Mesenchymal stem cell (in vitro differentiated cells and primary cell): ENCODE measurements around the gene SLC1A7.

ENCODE experiments used
- DNase-seq: peaks from one replicate; pipeline ENCODE4 v3.0.0-alpha.2; 2013
- H2AFZ ChIP-seq: one replicate; pipeline ENCODE4 v1.6.1; 2013; ENCODE audit warnings: low read depth, mild to moderate bottlenecking, control low read depth, inconsistent platforms, low read length, moderate library complexity
- H2AK5ac ChIP-seq: 2 replicates; pipeline ENCODE4 v1.6.1; 2013; ENCODE audit warnings: low read length, moderate library complexity, mild to moderate bottlenecking, inconsistent platforms; ENCODE audit not compliant: severe bottlenecking
- H2BK120ac ChIP-seq: one replicate; pipeline ENCODE4 v1.6.1; 2013; ENCODE audit warnings: low read depth, mild to moderate bottlenecking, inconsistent platforms, low read length, moderate library complexity
- H2BK12ac ChIP-seq, 2 experiments: one replicate each; pipeline ENCODE4 v1.6.1; 2013; ENCODE audit warnings: inconsistent platforms in 2 of 2, low read length in 2 of 2, mild to moderate bottlenecking in 2 of 2, moderate library complexity in 2 of 2, control low read depth in 1 of 2
- H2BK15ac ChIP-seq: one replicate; pipeline ENCODE4 v1.6.1; 2013; ENCODE audit warnings: mild to moderate bottlenecking, low read depth, inconsistent platforms; ENCODE audit not compliant: poor library complexity, severe bottlenecking
- H2BK5ac ChIP-seq: 2 replicates; pipeline ENCODE4 v1.6.1; 2013; ENCODE audit warnings: low read depth, mild to moderate bottlenecking, low read length, control low read depth, inconsistent platforms; ENCODE audit not compliant: poor library complexity, severe bottlenecking
- H3K14ac ChIP-seq, 2 experiments: one replicate each; pipeline ENCODE4 v1.6.1; 2013; ENCODE audit warnings: inconsistent platforms in 2 of 2, low read length in 2 of 2, control low read depth in 1 of 2, mild to moderate bottlenecking in 1 of 2, moderate library complexity in 1 of 2
- H3K18ac ChIP-seq, 2 experiments: one replicate each; pipeline ENCODE4 v1.6.1; 2013; ENCODE audit warnings: inconsistent platforms in 2 of 2, low read length in 2 of 2, control low read depth in 1 of 2, low read depth in 1 of 2, mild to moderate bottlenecking in 1 of 2
- H3K23ac ChIP-seq, 2 experiments: one replicate each; pipeline ENCODE4 v1.6.1; 2013; ENCODE audit warnings: inconsistent platforms in 2 of 2, low read length in 2 of 2, mild to moderate bottlenecking in 2 of 2, moderate library complexity in 2 of 2, control low read depth in 1 of 2
- H3K27ac ChIP-seq: 2 replicates; pipeline ENCODE4 v1.5.1; 2013; ENCODE audit warnings: mild to moderate bottlenecking, moderate library complexity, low read length, control low read depth, inconsistent platforms; ENCODE audit not compliant: poor library complexity, severe bottlenecking
- H3K27me3 ChIP-seq, 2 experiments: 2 replicates each; pipeline versions ENCODE4 v1.6.1 to v1.7.0; 2013; ENCODE audit warnings: low read length in 2 of 2, mild to moderate bottlenecking in 2 of 2, moderate library complexity in 2 of 2, control low read depth in 1 of 2, inconsistent platforms in 1 of 2; ENCODE audit not compliant: control insufficient read depth in 1 of 2, insufficient read depth in 1 of 2
- H3K36me3 ChIP-seq, 2 experiments: 2 replicates each; pipeline versions ENCODE4 v1.6.1 to v1.7.0; 2013; ENCODE audit warnings: low read length in 2 of 2, control low read depth in 1 of 2, inconsistent platforms in 1 of 2, low read depth in 1 of 2, mild to moderate bottlenecking in 1 of 2; ENCODE audit not compliant: insufficient read depth in 2 of 2, control insufficient read depth in 1 of 2
- H3K4ac ChIP-seq, 2 experiments: one replicate each; pipeline ENCODE4 v1.6.1; 2013; ENCODE audit warnings: inconsistent platforms in 2 of 2, low read length in 2 of 2, mild to moderate bottlenecking in 2 of 2, moderate library complexity in 2 of 2, control low read depth in 1 of 2, low read depth in 1 of 2
- H3K4me1 ChIP-seq: 2 replicates; pipeline ENCODE4 v1.6.1; 2013; ENCODE audit warnings: low read depth, low read length, control low read depth; ENCODE audit not compliant: control insufficient read depth, insufficient read depth
- H3K4me2 ChIP-seq: 2 replicates; pipeline ENCODE4 v1.6.1; 2013; ENCODE audit warnings: low read length, mild to moderate bottlenecking, inconsistent platforms; ENCODE audit not compliant: poor library complexity, severe bottlenecking
- H3K4me3 ChIP-seq, 2 experiments: 2 replicates each; pipeline versions ENCODE4 v1.5.1 to v1.7.0; 2013; ENCODE audit warnings: low read length in 2 of 2, mild to moderate bottlenecking in 2 of 2, control low read depth in 1 of 2, low read depth in 1 of 2; ENCODE audit not compliant: insufficient read depth in 1 of 2
- H3K79me1 ChIP-seq: replicated peaks from 2 replicates; pipeline ENCODE4 v1.6.1; 2013; ENCODE audit warnings: mild to moderate bottlenecking, control low read depth, low read length, inconsistent platforms; ENCODE audit not compliant: poor library complexity, severe bottlenecking
- H3K9ac ChIP-seq: 2 replicates; pipeline ENCODE4 v1.7.0; 2013; ENCODE audit warnings: mild to moderate bottlenecking, low read length, moderate library complexity
- H3K9me3 ChIP-seq: 2 replicates; pipeline ENCODE4 v1.7.0; 2013; ENCODE audit warnings: mild to moderate bottlenecking, low read length; ENCODE audit not compliant: control insufficient read depth
- H4K8ac ChIP-seq: one replicate; pipeline ENCODE4 v1.6.1; 2013; ENCODE audit warnings: inconsistent platforms, mild to moderate bottlenecking, low read length, moderate library complexity
- H4K91ac ChIP-seq: one replicate; pipeline ENCODE4 v1.6.1; 2013; ENCODE audit warnings: mild to moderate bottlenecking, low read length, inconsistent platforms
- WGBS: methylation state at CpG from one replicate; pipeline ENCODE4 v1.1.7; 2013; ENCODE audit warnings: mixed read lengths; 5-methylcytosine and 5-hydroxymethylcytosine counted together

The SLC1A7 gene

GRCh38 chr1:53111693-53112092 lies 30.7 kb downstream of the SLC1A7 start:
- Histone ChIP-seq H3K9ac (no peak overlapping the region), H2AFZ (no peak overlapping the region), H2BK12ac (peak overlapping the region; percentile 35 to 85), H3K14ac (no peak overlapping the region), H4K8ac (peak overlapping the region; percentile 73), H2BK5ac (no peak overlapping the region), H3K27me3 (no peaks in the 10 kb centered on the region), H3K79me1 (no peaks in the 10 kb centered on the region), H4K91ac (no peak overlapping the region), H3K9me3 (peaks cover 9% of the 10 kb centered on the region), H3K4ac (peak overlapping the region; percentile 29 to 94), H3K4me2 (no peak overlapping the region), H3K4me1 (peaks cover 14% of the 10 kb centered on the region), H2BK15ac (no peak overlapping the region), H3K36me3 (no peaks in the 10 kb centered on the region), H3K4me3 (no peak overlapping the region), H3K27ac (no peak overlapping the region), H2BK120ac (peak overlapping the region; percentile 90), H3K23ac (no peak overlapping the region), H2AK5ac (no peak overlapping the region), H3K18ac (peak overlapping the region in 1 of 2 experiments; percentile 77)
- 80% methylated on average over 5 of the region's 5 CpGs for WGBS
- no peak for DNase-seq

GRCh38 chr1:53111073-53111556 lies 31.3 kb downstream of the SLC1A7 start:
- Histone ChIP-seq H2BK120ac (peak overlapping the region; percentile 90), H3K23ac (no peak overlapping the region), H3K4me2 (no peak overlapping the region), H2AK5ac (no peak overlapping the region), H2BK15ac (no peak overlapping the region), H3K36me3 (no peaks in the 10 kb centered on the region), H3K9me3 (peaks cover 9% of the 10 kb centered on the region), H2AFZ (no peak overlapping the region), H3K4me3 (no peak overlapping the region), H3K4me1 (peaks cover 13% of the 10 kb centered on the region), H2BK12ac (peak overlapping the region; percentile 90 to 99), H4K91ac (peak overlapping the region; percentile 77), H3K18ac (peak overlapping the region; percentile 88 to 96), H3K4ac (peak overlapping the region; percentile 79 to 94), H3K14ac (peak overlapping the region in 1 of 2 experiments; percentile 76), H3K79me1 (no peaks in the 10 kb centered on the region), H3K27me3 (no peaks in the 10 kb centered on the region), H4K8ac (peak overlapping the region; percentile 86), H3K27ac (no peak overlapping the region), H2BK5ac (no peak overlapping the region), H3K9ac (peak overlapping the region; percentile 69)
- peak; percentile 58 for DNase-seq
- 57% methylated on average over 10 of the region's 10 CpGs for WGBS

- Histone ChIP-seq H3K27me3 (no peaks in the 10 kb centered on the region), H3K9ac (peak overlapping the region; percentile 69), H2AFZ (no peak overlapping the region), H4K91ac (peak overlapping the region; percentile 77), H3K4me2 (no peak overlapping the region), H3K27ac (no peak overlapping the region), H3K4me3 (no peak overlapping the region), H3K14ac (peak overlapping the region in 1 of 2 experiments; percentile 76), H2BK5ac (no peak overlapping the region), H2BK120ac (peak overlapping the region; percentile 94), H3K23ac (peak overlapping the region in 1 of 2 experiments; percentile 23), H2BK15ac (peak overlapping the region; percentile 85), H3K9me3 (peaks cover 9% of the 10 kb centered on the region), H3K4ac (peak overlapping the region; percentile 79 to 94), H2BK12ac (peak overlapping the region; percentile 90 to 99), H2AK5ac (no peak overlapping the region), H3K4me1 (peaks cover 9% of the 10 kb centered on the region), H3K79me1 (no peaks in the 10 kb centered on the region), H4K8ac (peak overlapping the region; percentile 88), H3K36me3 (no peaks in the 10 kb centered on the region), H3K18ac (peak overlapping the region; percentile 88 to 100)
- DNase-seq = peak; percentile 70
- 77% methylated on average over 18 of the region's 18 CpGs for WGBS
Measured at GRCh38 chr1:53110370-53111072, 31.9 kb downstream of the SLC1A7 start.
